ENCODE measurements around the gene GNMT. TPM values are rescaled to one million over a fixed set of nuclear protein-coding genes. Genes with fewer than 3 reads are reported as not detected.

GNMT gene
- 0.86 and 1.1 TPM in 2 replicates for total RNA-seq (2013; cell fraction: nucleolus; rRNA removed)
- 0.16 and 0.62 TPM in 2 replicates for total RNA-seq (2014; rRNA removed)
- 0.67 and 0.83 TPM in 2 replicates for total RNA-seq (2014; rRNA removed; fragmentation: Illumina TruSeq; extraction: Trizol)
- 0.74 and 1.2 TPM in 2 replicates for total RNA-seq (2021)
- polyA plus RNA-seq (2011; ENCODE audit: low read depth): 0.38 TPM
- polyA plus RNA-seq (2011; rRNA removed): 0.33 and 0.45 TPM in 2 replicates
- polyA plus RNA-seq (2011; cell fraction: cytosol; rRNA removed): 0.60 and 1.1 TPM in 2 replicates
- polyA plus RNA-seq (2011; cell fraction: nucleus; rRNA removed): 3.7 and 5.3 TPM in 2 replicates
- 0.39 and 0.74 TPM in 2 replicates for polyA plus RNA-seq (2012)
- polyA plus RNA-seq (2014; fragmentation: Illumina TruSeq; extraction: Trizol): 1.1 TPM in 1 of 2 replicates, not detected in the other
- under 1 TPM; 0.35 TPM for polyA plus RNA-seq (2014; fragmentation: Nextera tagmentation; extraction: Ambion mirVana)
- 0.27 and 0.77 TPM in 2 replicates for polyA plus RNA-seq (2014; rRNA removed)
- under 1 TPM; 0.36 to 0.42 TPM for polyA plus RNA-seq (2016; fragmentation: Nextera tagmentation; extraction: Ambion mirVana)
- 0.26 TPM in 1 of 2 replicates, not detected in the other for polyA minus RNA-seq (2011; rRNA and poly(A)+ RNA removed)
- polyA minus RNA-seq (2011; cell fraction: cytosol; rRNA and poly(A)+ RNA removed): not detected in 2 replicates
- polyA minus RNA-seq (2011; cell fraction: nucleus; rRNA and poly(A)+ RNA removed): 0.36 TPM in 1 of 2 replicates, not detected in the other
- percentile 37 among the genes with signal in this experiment for Bru-seq, nascent RNA
- BruChase-seq, experiment 1, labeled RNA remaining after a 6-hour chase: percentile 60 among the genes with signal in this experiment
- percentile 55 among the genes with signal in this experiment for BruChase-seq, experiment 2, labeled RNA remaining after a 2-hour chase
- long read RNA-seq, experiment 1: 0 reads
- long read RNA-seq, experiment 2: 0 reads

GRCh38 chr6:42960243-42961019 is at the start of gene GNMT:
GNMT (plus strand) TSS chr6:42960754; CDS start chr6:42960768, 14 bp downstream.
- FAIRE-seq: no peak
- Histone ChIP-seq H3K36me3 (ENCODE audit: control insufficient read depth in 2 of 2, insufficient read depth in 2 of 2, low read length in 1 of 2) (no peaks in the 10 kb centered on the region; a peak in 1 of 4 replicates), H3K27ac (ENCODE audit: control insufficient read depth, insufficient read depth) (no peak within 1 kb of the TSS), H4K20me1 (ENCODE audit: control insufficient read depth, insufficient read depth) (no peaks in the 10 kb centered on the region), H3K9ac (ENCODE audit: control insufficient read depth, insufficient read depth, low read length) (no peak within 1 kb of the TSS), H3K27me3 (replicated peaks in 1 of 2; ENCODE audit: control insufficient read depth in 2 of 2, insufficient read depth in 2 of 2, low read length in 1 of 2) (no peaks in the 10 kb centered on the region), H3K9me3 (replicated peaks; ENCODE audit: control insufficient read depth, insufficient read depth, low read length) (no peaks in the 10 kb centered on the region), H3K4me2 (ENCODE audit: control insufficient read depth, insufficient read depth) (peak within 1 kb of the TSS; percentile 70; the same call in 1 of the 2 replicates), H3K4me1 (ENCODE audit: control insufficient read depth, insufficient read depth, low read length) (no peaks in the 10 kb centered on the region), H2AFZ (ENCODE audit: control insufficient read depth, low read depth, low read length) (no peak within 1 kb of the TSS; the same call in 1 of the 2 replicates), H3K4me3 (no peak within 1 kb of the TSS), H3K79me2 (ENCODE audit: control insufficient read depth, insufficient read depth, low read length) (no peaks in the 10 kb centered on the region)
- RAD21 ChIA-PET (ENCODE audit: unreplicated experiment): no interaction called here
- no peak for DNase-seq (ENCODE audit: low read depth, low spot score)
- CTCF ChIA-PET: interaction anchor here (1.0 kb wide), 1 partner anchor 59 kb away, joined by 3 read pairs; no protein-coding TSS in a partner anchor
- no peak for TF ChIP-seq IRF5 (IDR thresholded peaks at IDR 0.05; ENCODE audit: borderline replicate concordance)
- peak; percentile 42; the same call in 1 of the 2 replicates for TF ChIP-seq POLR2A (IDR thresholded peaks at IDR 0.05; ENCODE audit: low read depth, low read length)
- no peak for TF ChIP-seq E4F1 (IDR thresholded peaks at IDR 0.05; ENCODE audit: borderline replicate concordance, partially characterized antibody)
- TF ChIP-seq ATF2 (IDR thresholded peaks at IDR 0.05; ENCODE audit: low read length): no peak
- TF ChIP-seq TCF12 (IDR thresholded peaks at IDR 0.05; ENCODE audit: low read depth, low read length): no peak
- peak; percentile 73 for ATAC-seq
- in situ Hi-C loops (cut with MboI) (no loop called here), intact Hi-C loops (cut with micrococcal nuclease; ENCODE audit: unreplicated experiment) (no loop called here)
- POLR2A ChIA-PET: no interaction called here
- 12% methylated on average over 54 of the region's 62 CpGs for WGBS (ENCODE audit: insufficient coverage, insufficient replicate concordance, low lambda C conversion rate, missing lambda C conversion rate)
- SMC1A ChIA-PET (ENCODE audit: uncharacterized antibody, unreplicated experiment): no interaction called here
- BruUV-seq (replicated peaks): no TSS peak
